GM20000 (cell line): ENCODE measurements around the gene APH1B.

Experiments used
- DNase-seq: peaks from one replicate; pipeline ENCODE4 v3.0.0; 2012; ENCODE audit warnings: low spot score
- TF ChIP-seq, protein P1 (sequence below): IDR thresholded peaks from 2 replicates; pipeline ENCODE4 v1.5.1; 2012; ENCODE audit warnings: mild to moderate bottlenecking, control low read depth; ENCODE audit errors: extremely low read depth, missing control alignments

The APH1B gene

DNA sequence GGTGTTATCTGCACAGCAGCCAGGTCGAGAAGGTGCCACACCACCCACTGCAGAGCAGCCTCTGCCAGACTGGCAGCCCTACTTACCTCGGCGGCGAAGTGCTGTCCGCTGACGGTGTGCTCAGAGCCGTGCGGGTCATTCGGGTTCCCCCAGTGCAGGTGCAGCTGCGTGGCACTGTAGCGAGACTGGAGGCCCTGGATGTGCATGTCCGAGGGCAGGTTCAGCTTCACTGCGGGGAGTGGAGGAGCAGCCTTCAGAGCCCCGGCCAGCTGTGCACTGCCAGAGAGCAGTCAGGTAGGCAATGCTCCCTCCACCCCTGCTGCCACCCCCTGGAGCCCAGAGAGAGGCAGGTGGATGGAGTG lies 68.0 kb downstream of the APH1B start:
- TF ChIP-seq, protein P1, sequence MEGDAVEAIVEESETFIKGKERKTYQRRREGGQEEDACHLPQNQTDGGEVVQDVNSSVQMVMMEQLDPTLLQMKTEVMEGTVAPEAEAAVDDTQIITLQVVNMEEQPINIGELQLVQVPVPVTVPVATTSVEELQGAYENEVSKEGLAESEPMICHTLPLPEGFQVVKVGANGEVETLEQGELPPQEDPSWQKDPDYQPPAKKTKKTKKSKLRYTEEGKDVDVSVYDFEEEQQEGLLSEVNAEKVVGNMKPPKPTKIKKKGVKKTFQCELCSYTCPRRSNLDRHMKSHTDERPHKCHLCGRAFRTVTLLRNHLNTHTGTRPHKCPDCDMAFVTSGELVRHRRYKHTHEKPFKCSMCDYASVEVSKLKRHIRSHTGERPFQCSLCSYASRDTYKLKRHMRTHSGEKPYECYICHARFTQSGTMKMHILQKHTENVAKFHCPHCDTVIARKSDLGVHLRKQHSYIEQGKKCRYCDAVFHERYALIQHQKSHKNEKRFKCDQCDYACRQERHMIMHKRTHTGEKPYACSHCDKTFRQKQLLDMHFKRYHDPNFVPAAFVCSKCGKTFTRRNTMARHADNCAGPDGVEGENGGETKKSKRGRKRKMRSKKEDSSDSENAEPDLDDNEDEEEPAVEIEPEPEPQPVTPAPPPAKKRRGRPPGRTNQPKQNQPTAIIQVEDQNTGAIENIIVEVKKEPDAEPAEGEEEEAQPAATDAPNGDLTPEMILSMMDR: no peak
- DNase-seq: no peak

DNA sequence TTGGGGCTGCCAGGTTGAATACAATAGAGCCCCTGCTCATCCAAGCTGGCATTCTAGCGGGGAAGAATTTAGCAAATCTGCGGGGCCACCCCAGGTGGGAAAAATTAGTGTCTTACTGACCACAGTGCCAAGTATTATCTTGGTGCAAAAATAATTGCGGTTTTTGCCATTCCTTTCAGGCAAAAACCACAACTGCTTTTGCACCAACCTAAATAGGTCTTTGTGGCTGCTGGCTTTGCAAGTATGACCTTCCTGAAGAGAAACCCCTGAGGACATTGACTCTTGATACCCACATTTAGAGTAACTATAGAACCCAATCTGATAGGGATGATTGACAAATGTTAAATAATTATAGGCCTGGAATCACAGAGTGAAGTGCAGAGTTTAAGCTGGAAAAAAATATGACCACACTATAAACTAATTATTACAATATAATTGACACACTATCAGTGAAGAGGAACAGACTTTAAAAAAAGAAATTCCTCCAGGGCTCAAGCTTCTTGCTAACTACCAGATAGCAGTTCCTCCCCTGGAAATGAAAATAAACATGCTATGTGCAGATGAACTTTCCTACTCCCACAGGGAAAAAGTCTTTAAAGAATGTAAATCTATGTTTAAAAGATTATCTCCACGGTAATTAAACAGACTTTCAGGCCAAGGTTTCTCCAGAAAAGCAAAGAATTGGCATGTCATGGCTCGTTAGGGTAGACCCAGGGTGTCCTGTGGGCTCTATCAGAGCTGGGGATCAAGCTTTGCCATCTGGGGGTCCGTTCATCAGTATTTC lies 69.9 kb downstream of the APH1B start:
- TF ChIP-seq, protein P1: no peak
- DNase-seq: no peak

DNA sequence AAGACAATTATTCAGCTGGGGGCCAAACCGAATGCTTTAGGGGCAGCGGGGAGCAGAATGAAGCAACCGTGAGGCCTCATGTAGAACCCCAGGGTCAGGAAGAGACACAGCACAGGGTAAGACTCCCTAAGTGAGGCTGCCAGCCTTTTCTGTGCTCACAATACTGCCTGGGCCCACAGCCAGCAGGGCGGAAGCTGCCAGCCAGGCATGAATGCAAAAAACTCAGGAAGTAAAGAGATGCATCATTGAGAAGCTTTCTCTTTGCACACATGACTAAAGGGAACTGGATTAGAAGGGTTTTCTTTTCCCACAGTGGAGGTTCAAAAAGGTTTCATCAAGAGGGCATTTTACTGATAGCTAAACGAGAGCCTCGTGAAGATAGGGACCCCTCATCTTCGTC lies 71.0 kb downstream of the APH1B start:
- TF ChIP-seq, protein P1: no peak
- DNase-seq: no peak

DNA sequence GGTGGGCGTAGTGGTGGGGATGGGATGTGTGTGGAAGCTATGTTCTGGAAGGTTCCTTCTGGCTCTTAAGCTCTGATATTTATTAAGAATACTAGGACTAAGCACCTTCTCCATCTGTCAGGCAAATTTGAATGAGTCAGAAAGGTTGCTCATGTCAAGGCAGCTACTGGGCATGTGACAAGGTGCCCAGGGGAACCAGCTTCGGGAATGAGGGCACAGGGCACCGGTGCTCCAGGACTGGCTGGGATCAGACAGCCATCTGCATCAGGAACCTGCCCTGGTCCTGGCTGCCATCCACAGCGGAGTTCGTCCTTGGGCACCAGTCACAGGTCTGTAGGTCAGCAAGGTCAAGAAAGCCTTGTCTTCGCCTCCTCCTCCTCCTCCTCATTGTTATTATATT lies 71.8 kb downstream of the APH1B start:
- TF ChIP-seq, protein P1: no peak
- no peak for DNase-seq

DNA sequence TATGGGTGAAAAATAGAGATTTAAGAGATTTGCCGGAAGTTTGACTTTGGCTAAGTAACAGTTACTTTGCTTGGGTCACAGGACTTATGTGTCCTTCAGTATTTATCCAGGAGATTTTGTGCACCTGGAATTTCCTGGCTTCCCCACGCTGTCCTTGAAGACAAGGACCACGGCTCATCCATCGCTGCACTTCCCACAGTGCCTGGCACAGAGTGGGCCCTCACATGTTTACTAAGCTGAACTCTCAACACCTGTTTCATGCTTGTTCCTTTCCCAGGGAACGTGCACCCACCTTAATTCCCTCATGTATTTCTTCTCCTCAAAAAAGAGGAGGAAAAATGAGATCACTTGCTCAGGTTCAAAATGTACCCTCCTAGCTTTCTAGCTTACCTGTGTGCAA lies 72.2 kb downstream of the APH1B start:
- TF ChIP-seq, protein P1: no peak
- no peak for DNase-seq

DNA sequence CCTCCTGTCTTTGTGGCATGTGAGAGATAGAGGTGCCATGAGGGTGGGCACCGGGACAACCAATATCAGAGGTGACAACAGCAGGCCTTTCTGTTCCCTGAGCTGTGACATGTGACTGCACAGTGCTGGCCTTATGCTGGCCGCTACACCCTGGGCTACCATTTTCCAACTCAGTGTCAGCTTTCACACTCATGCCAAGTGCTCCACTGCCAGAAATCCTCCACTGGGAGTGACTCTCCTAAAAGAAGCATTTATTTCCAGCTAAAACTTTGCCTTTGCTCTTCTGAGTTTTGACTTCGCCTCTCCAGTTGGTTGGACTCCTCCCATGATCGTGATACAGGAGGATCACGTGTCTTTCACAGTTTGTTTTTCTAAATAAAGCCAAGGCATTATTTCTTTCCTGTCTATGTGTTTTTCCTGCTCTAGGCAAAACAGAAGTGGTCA lies 72.8 kb downstream of the APH1B start:
- TF ChIP-seq, protein P1: no peak
- DNase-seq: no peak

DNA sequence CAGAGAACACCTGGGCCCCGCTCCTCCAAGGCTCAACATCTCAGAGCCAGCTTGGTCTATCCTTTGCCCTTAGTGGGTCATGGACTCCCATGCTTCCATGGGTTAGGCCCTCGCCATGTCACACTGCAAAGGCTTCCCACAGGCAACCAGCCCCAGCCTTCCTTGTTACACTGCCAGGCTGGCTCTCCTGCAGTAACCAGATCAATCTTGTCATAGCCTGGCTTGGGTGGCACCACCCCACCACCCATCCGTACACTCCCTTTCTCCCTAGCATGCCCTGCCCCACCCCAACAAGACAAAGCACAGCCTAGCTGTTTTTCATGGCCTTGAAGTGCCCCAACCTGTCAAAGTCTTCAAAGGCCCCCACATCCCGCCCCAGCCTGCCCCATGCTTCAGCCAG lies 73.8 kb downstream of the APH1B start:
- no peak for DNase-seq
- TF ChIP-seq, protein P1: no peak
